Measurements from ENCODE around the gene C11orf98.
A peak's percentile ranks its signal among the peaks of the same experiment; 100 is the strongest.
"Not testable (repeated sequence)": the region's sequence is repeated elsewhere in the genome, so short reads cannot be mapped to it uniquely, and the experiment has no call there.

C11orf98 gene

GRCh38 chr11:62648967-62649364 lies 16.0 kb downstream of the C11orf98 start:
- DNase-seq: no peak

GRCh38 chr11:62648185-62648966 lies 16.6 kb downstream of the C11orf98 start:
- DNase-seq: no peak

GRCh38 chr11:62647609-62648005 lies 17.4 kb downstream of the C11orf98 start:
- DNase-seq: no peak

- no peak for DNase-seq
Observed at GRCh38 chr11:62646825-62647608, 18.0 kb downstream of the C11orf98 start.

GRCh38 chr11:62645946-62646824 lies 18.8 kb downstream of the C11orf98 start, which contains the start of gene GANAB:
TSS of gene GANAB (minus strand) at chr11:62646613. CDS start at chr11:62646599, 14 bp downstream.
- DNase-seq: peak; percentile 100

GRCh38 chr11:62645671-62645945 lies 19.4 kb downstream of the C11orf98 start:
- DNase-seq: no peak

- DNase-seq: no peak
Observed at GRCh38 chr11:62644220-62644619, 20.8 kb downstream of the C11orf98 start.

GRCh38 chr11:62632492-62632891 lies 32.5 kb downstream of the C11orf98 start:
- DNase-seq: no peak

GRCh38 chr11:62627713-62628112 lies 37.3 kb downstream of the C11orf98 start:
- DNase-seq: no peak

DNA sequence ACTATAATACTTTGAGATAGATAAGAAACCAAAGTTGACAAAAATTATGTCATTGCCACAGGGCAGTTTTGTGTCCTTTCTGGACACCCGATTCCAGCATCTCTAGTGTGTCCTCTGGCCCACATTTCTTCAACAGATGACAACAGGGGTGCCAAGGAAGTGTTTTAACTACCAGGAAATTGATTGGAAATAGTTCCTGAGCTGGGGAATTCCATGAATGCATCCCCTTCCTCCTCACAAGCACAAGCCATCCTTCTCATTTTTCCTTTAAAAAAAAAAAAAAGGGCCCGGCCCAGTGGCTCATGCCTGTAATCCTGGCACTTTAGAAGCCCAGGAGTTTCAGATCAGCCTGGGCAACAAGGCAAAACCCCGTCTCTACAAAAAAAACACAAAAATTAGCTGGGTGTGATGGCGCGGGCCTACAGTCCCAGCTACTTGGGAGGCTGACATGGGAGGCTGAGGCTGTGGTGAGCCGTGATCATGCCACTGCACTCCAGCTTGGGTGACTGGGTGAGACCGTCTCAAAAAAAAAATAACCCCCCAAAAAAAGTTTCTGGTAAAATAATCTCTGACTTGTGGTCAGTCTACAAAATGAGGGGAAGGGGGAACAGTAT lies 42.4 kb downstream of the C11orf98 start:
- no peak for DNase-seq

DNA sequence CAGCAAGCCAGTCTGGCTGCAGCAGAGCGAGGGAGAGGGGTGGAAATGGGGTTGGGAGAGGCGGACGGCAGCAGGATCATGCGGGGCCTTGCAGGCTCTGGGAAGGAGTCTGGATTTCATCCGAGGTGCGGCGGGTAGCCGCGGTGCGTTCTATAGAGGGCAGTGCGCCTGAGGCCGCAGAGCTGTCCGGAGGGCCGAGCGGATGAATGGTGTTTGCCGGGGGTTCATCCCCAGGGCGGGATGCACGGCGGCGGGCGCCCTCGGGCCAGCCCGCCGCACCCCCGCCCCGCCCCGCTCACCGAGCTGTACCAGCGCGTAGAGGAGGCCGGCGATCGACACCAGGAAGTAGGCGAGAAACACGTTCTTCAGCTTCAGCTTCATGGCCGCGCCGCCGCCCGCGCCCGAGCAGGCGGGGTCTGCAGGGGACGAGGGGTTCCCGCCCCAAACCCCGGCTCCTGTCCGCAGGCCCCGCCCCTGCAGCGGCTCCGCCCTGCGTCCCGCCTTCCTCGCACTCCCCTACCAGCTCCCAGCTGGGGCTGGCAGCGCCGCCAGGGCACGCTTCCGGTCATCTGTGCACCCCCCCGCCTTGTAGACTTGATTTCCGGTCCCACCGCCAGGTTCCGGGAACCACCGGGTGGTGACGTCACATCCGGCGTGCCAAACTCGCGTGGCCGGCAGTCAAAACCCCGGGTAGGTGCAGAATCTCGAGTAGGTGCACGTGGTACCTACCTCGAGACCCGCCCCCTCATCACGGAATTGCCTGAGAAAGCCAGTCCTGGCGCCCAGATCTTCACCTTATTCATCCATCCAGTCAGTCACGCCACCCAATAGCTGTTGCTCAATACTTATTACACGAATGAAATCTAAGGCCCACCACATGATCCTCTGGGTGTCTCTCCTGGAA lies 43.2 kb downstream of the C11orf98 start, which contains the start of gene B3GAT3:
TSS of gene B3GAT3 (minus strand) at position 420 of the 904 bp plus-strand sequence. CDS start at position 381, 39 bp downstream.
- DNase-seq: peak; percentile 96

- no peak for DNase-seq
Observed at GRCh38 chr11:62621027-62621566, 43.9 kb downstream of the C11orf98 start.

- not testable (repeated sequence) for DNase-seq
Observed at GRCh38 chr11:62616957-62617356, 48.1 kb downstream of the C11orf98 start.

GRCh38 chr11:62615521-62615920 lies 49.5 kb downstream of the C11orf98 start:
- DNase-seq: no peak

GRCh38 chr11:62614275-62614674 lies 50.7 kb downstream of the C11orf98 start:
- peak; percentile 73 for DNase-seq

GRCh38 chr11:62613291-62613778 lies 51.7 kb downstream of the C11orf98 start:
- DNase-seq: no peak

Data from stimulated activated CD4-positive, alpha-beta T cell treated with anti-CD3 and anti-CD28 coated beads, Interleukin-4, amount 100 ng/mL, for 24 hours (primary cell).